ENCODE results near the gene IL12RB2.

GRCh38 chr1:67439277-67440029, 131.8 kb downstream of the IL12RB2 start:
- TF ChIP-seq TAF1 (IDR thresholded peaks at IDR 0.05; ENCODE audit: borderline replicate concordance, insufficient read depth, low read length) (no peak), POLR2AphosphoS5 (IDR thresholded peaks at IDR 0.05; ENCODE audit: low read depth, low read length) (no peak), REST (IDR thresholded peaks at IDR 0.05; ENCODE audit: insufficient read depth in 1 of 2, low read depth in 2 of 2, low read length in 2 of 2) (no peak), FOXP2 (optimal IDR thresholded peaks at IDR 0.05; ENCODE audit: borderline replicate concordance, extremely low read depth, extremely low read length, insufficient read depth) (no peak)

Measured in PFSK-1 (cell line).